Measurements from ENCODE around the gene SLIT3. TPM values are rescaled to one million over a fixed set of nuclear protein-coding genes. Genes with fewer than 3 reads are reported as not detected.

SLIT3 gene
- total RNA-seq, 3 donors from 2014 or later (not counting 1 experiment from before 2014, with no cell fraction given): 0.34 to 0.80 TPM; not detected in 1

GRCh38 chr5:169084775-169085174, 216.2 kb downstream of the SLIT3 start:
- no peak overlapping the region for H3K27ac Mint-ChIP-seq
- no peaks in the 10 kb centered on the region for H3K9me3 ChIP-seq (ENCODE audit: control insufficient read depth, insufficient read depth, low read length)
- DNase-seq (no peak), ATAC-seq (no peak)
- TF ChIP-seq CTCF (IDR thresholded peaks at IDR 0.05): no peak
- intact Hi-C loops (cut with micrococcal nuclease): no loop called here
- no peaks in the 10 kb centered on the region for H3K36me3 Mint-ChIP-seq
- H3K9me3 Mint-ChIP-seq: no peaks in the 10 kb centered on the region
- 73% methylated on average over 4 of the region's 4 CpGs for WGBS (ENCODE audit: insufficient coverage)
- no peaks in the 10 kb centered on the region for H3K36me3 ChIP-seq (ENCODE audit: control insufficient read depth, insufficient read depth, low read length)
- peaks cover 0 to 3% of the 10 kb centered on the region in 2 donors for H3K27me3 Mint-ChIP-seq (ENCODE audit: low read depth in 2 of 2)
- no peaks in the 10 kb centered on the region for H3K4me1 ChIP-seq (ENCODE audit: control insufficient read depth, insufficient read depth, low read length)
- no peaks in the 10 kb centered on the region for H3K27me3 ChIP-seq (ENCODE audit: control insufficient read depth, insufficient read depth, low read length)
- no peak overlapping the region for H3K27ac ChIP-seq (ENCODE audit: low read length)
- no peaks in the 10 kb centered on the region for H3K4me1 Mint-ChIP-seq
- no peak overlapping the region for H3K4me3 ChIP-seq (ENCODE audit: low read length)
- H3K4me3 Mint-ChIP-seq: no peak overlapping the region

- DNase-seq: no peak
- no peak for TF ChIP-seq CTCF (IDR thresholded peaks at IDR 0.05)
- Histone ChIP-seq H3K27ac (ENCODE audit: low read length) (no peak overlapping the region), H3K4me1 (ENCODE audit: control insufficient read depth, insufficient read depth, low read length) (no peaks in the 10 kb centered on the region), H3K9me3 (ENCODE audit: control insufficient read depth, insufficient read depth, low read length) (no peaks in the 10 kb centered on the region), H3K27me3 (ENCODE audit: control insufficient read depth, insufficient read depth, low read length) (no peaks in the 10 kb centered on the region), H3K36me3 (ENCODE audit: control insufficient read depth, insufficient read depth, low read length) (no peaks in the 10 kb centered on the region), H3K4me3 (ENCODE audit: low read length) (no peak overlapping the region)
- Mint-ChIP-seq H3K4me1 (no peaks in the 10 kb centered on the region), H3K4me3 (no peak overlapping the region), H3K27me3 (ENCODE audit: low read depth in 2 of 2) (peaks cover 3 to 6% of the 10 kb centered on the region in 2 donors), H3K9me3 (no peaks in the 10 kb centered on the region), H3K36me3 (no peaks in the 10 kb centered on the region), H3K27ac (no peak overlapping the region)
- 76% methylated on average over 8 of the region's 8 CpGs for WGBS (ENCODE audit: insufficient coverage)
- ATAC-seq: no peak
- intact Hi-C loops (cut with micrococcal nuclease): no loop called here
These were observed 217.4 kb downstream of the SLIT3 start for GRCh38 chr5:169083394-169084018.

GRCh38 chr5:169081000-169081724, 219.8 kb downstream of the SLIT3 start:
- 83% methylated on average over 9 of the region's 9 CpGs for WGBS (ENCODE audit: insufficient coverage)
- H3K27ac ChIP-seq (ENCODE audit: low read length): no peak overlapping the region

More at GRCh38 chr5:169081000-169081724, 219.8 kb downstream of the SLIT3 start:
- intact Hi-C loops (cut with micrococcal nuclease): no loop called here
- no peaks in the 10 kb centered on the region for H3K36me3 ChIP-seq (ENCODE audit: control insufficient read depth, insufficient read depth, low read length)
- no peaks in the 10 kb centered on the region for H3K9me3 ChIP-seq (ENCODE audit: control insufficient read depth, insufficient read depth, low read length)
- Mint-ChIP-seq H3K36me3 (no peaks in the 10 kb centered on the region), H3K4me3 (no peak overlapping the region), H3K27ac (no peak overlapping the region), H3K4me1 (no peaks in the 10 kb centered on the region), H3K27me3 (ENCODE audit: low read depth in 2 of 2) (peaks cover 9 to 13% of the 10 kb centered on the region in 2 donors), H3K9me3 (no peaks in the 10 kb centered on the region)
- H3K4me1 ChIP-seq (ENCODE audit: control insufficient read depth, insufficient read depth, low read length): no peaks in the 10 kb centered on the region
- no peak for TF ChIP-seq CTCF (IDR thresholded peaks at IDR 0.05)
- DNase-seq (no peak), ATAC-seq (no peak)
- no peaks in the 10 kb centered on the region for H3K27me3 ChIP-seq (ENCODE audit: control insufficient read depth, insufficient read depth, low read length)
- H3K4me3 ChIP-seq (ENCODE audit: low read length): no peak overlapping the region

All from natural killer cell (primary cell).